Measurements from ENCODE around the gene FRRS1L. TPM values are rescaled to one million over a fixed set of nuclear protein-coding genes. Genes with fewer than 3 reads are reported as not detected.

FRRS1L gene
- total RNA-seq, 1 experiment from 2014 or later, result 1.0 TPM

GRCh38 chr9:109172935-109173334 lies 5.9 kb upstream of the FRRS1L start:
- TF ChIP-seq ZNF425 (CRISPR knock-in tag; conservative IDR thresholded peaks at IDR 0.05) (no peak), ZNF263 (CRISPR knock-in tag; IDR thresholded peaks at IDR 0.05; ENCODE audit: low read depth) (no peak), ZNF121 (CRISPR knock-in tag; IDR thresholded peaks at IDR 0.05) (no peak), ETV6 (CRISPR knock-in tag; IDR thresholded peaks at IDR 0.05) (no peak), CDX4 (CRISPR knock-in tag; IDR thresholded peaks at IDR 0.05; ENCODE audit: borderline replicate concordance) (no peak), E2F5 (CRISPR knock-in tag; IDR thresholded peaks at IDR 0.05) (no peak)
- ATAC-seq (no peak), DNase-seq (ENCODE audit: low spot score) (no peak)
- ChIA-PET CTCF (interaction anchor here (3.2 kb wide), 1 partner anchor 11 kb away, joined by 19 read pairs; no protein-coding TSS in a partner anchor), POLR2A (interaction anchor here (0.8 kb wide), 1 partner anchor 8 kb away, joined by 4 read pairs; no protein-coding TSS in a partner anchor)
- Mint-ChIP-seq H3K36me3 (no peaks in the 10 kb centered on the region), H3K4me3 (no peak overlapping the region), H3K27ac (no peak overlapping the region), H3K27me3 (ENCODE audit: low read depth) (peaks cover 13% of the 10 kb centered on the region), H3K9me3 (no peaks in the 10 kb centered on the region), H3K4me1 (no peaks in the 10 kb centered on the region)

GRCh38 chr9:109171926-109172325 lies 4.9 kb upstream of the FRRS1L start:
- H3K36me3 Mint-ChIP-seq, result no peaks in the 10 kb centered on the region
- CTCF ChIA-PET, result interaction anchor here (3.2 kb wide), 1 partner anchor 12 kb away, joined by 19 read pairs; no protein-coding TSS in a partner anchor
- POLR2A ChIA-PET, result no interaction called here

More at GRCh38 chr9:109171926-109172325, 4.9 kb upstream of the FRRS1L start:
- no peak for ATAC-seq
- no peak overlapping the region for H3K4me3 Mint-ChIP-seq
- H3K27me3 Mint-ChIP-seq (ENCODE audit: low read depth), result peaks cover 22% of the 10 kb centered on the region
- no peak for DNase-seq (ENCODE audit: low spot score)
- H3K9me3 Mint-ChIP-seq, result no peaks in the 10 kb centered on the region
- TF ChIP-seq SP1 (CRISPR knock-in tag; conservative IDR thresholded peaks at IDR 0.05) (no peak), KAT7 (CRISPR knock-in tag; IDR thresholded peaks at IDR 0.05; ENCODE audit: borderline replicate concordance) (no peak), NR3C1 (CRISPR knock-in tag; conservative IDR thresholded peaks at IDR 0.05; ENCODE audit: low read depth) (no peak), CREM (CRISPR knock-in tag; IDR thresholded peaks at IDR 0.05) (no peak), ZNF281 (CRISPR knock-in tag; IDR thresholded peaks at IDR 0.05) (no peak), ATF6 (CRISPR knock-in tag; IDR thresholded peaks at IDR 0.05) (no peak), HMGA2 (CRISPR knock-in tag; IDR thresholded peaks at IDR 0.05) (no peak), ZNF512 (CRISPR knock-in tag; IDR thresholded peaks at IDR 0.05; ENCODE audit: borderline replicate concordance) (no peak), ZNF423 (CRISPR knock-in tag; IDR thresholded peaks at IDR 0.05) (no peak), SOX15 (CRISPR knock-in tag; IDR thresholded peaks at IDR 0.05) (no peak), ZNF425 (CRISPR knock-in tag; conservative IDR thresholded peaks at IDR 0.05) (no peak), NFATC4 (CRISPR knock-in tag; IDR thresholded peaks at IDR 0.05) (no peak), AR (CRISPR knock-in tag; IDR thresholded peaks at IDR 0.05) (no peak)
- H3K4me1 Mint-ChIP-seq, result peaks cover 3% of the 10 kb centered on the region; the same call in 1 of the 2 replicates
- no peak overlapping the region for H3K27ac Mint-ChIP-seq
